WTC11 (cell line): Measurements from ENCODE around the gene BDKRB2.

ENCODE experiments used
- CBFB ChIP-seq: sonication (generic); formaldehyde crosslinking; IDR thresholded peaks from 2 replicates; pipeline ENCODE4 v1.8.1; 2022; ENCODE audit warnings: mild to moderate bottlenecking, low read depth, missing genetic modification reagents
- CREB1 ChIP-seq: sonication (generic); formaldehyde crosslinking; IDR thresholded peaks from 2 replicates; pipeline ENCODE4 v1.8.0; 2023; ENCODE audit warnings: mild to moderate bottlenecking, missing genetic modification reagents
- FOXK1 ChIP-seq: sonication (generic); formaldehyde crosslinking; IDR thresholded peaks from 2 replicates; pipeline ENCODE4 v1.8.0; 2022; ENCODE audit warnings: mild to moderate bottlenecking, moderate library complexity, missing genetic modification reagents
- ZNF423 ChIP-seq: fragments of 250-450 bp; sonication (Bioruptor Pico); IDR thresholded peaks from 2 replicates; pipeline ENCODE4 v2.1.2; 2022; ENCODE audit warnings: mild to moderate bottlenecking, moderate library complexity
- TF ChIP-seq, protein P1 (sequence below): fragments of 200-600 bp; IDR thresholded peaks from 2 replicates; pipeline ENCODE4 v1.8.0; 2022; ENCODE audit warnings: antibody characterized with exemption
- TF ChIP-seq, protein P2 (sequence below): fragments of 250-450 bp; sonication (Bioruptor Pico); IDR thresholded peaks from 2 replicates; pipeline ENCODE4 v1.8.0; 2021; ENCODE audit warnings: mild to moderate bottlenecking
- TF ChIP-seq, protein P3 (sequence below): fragments of 250-450 bp; sonication (Bioruptor Pico); IDR thresholded peaks from 2 replicates; pipeline ENCODE4 v1.9.0; 2021; ENCODE audit warnings: moderate library complexity, mild to moderate bottlenecking, inconsistent platforms, borderline replicate concordance
- TF ChIP-seq, protein P4 (sequence below): sonication (generic); formaldehyde crosslinking; IDR thresholded peaks from 2 replicates; pipeline ENCODE4 v1.8.0; 2023; ENCODE audit warnings: missing genetic modification reagents, mild to moderate bottlenecking, borderline replicate concordance
- TF ChIP-seq, protein P5 (sequence below): sonication (generic); formaldehyde crosslinking; IDR thresholded peaks from 2 replicates; pipeline ENCODE4 v1.8.1; 2023; ENCODE audit warnings: mild to moderate bottlenecking, missing genetic modification reagents, borderline replicate concordance
- TF ChIP-seq, protein P6 (sequence below): sonication (generic); formaldehyde crosslinking; IDR thresholded peaks from 2 replicates; pipeline ENCODE4 v1.8.1; 2023; ENCODE audit warnings: mild to moderate bottlenecking, moderate library complexity, missing genetic modification reagents

DNA sequence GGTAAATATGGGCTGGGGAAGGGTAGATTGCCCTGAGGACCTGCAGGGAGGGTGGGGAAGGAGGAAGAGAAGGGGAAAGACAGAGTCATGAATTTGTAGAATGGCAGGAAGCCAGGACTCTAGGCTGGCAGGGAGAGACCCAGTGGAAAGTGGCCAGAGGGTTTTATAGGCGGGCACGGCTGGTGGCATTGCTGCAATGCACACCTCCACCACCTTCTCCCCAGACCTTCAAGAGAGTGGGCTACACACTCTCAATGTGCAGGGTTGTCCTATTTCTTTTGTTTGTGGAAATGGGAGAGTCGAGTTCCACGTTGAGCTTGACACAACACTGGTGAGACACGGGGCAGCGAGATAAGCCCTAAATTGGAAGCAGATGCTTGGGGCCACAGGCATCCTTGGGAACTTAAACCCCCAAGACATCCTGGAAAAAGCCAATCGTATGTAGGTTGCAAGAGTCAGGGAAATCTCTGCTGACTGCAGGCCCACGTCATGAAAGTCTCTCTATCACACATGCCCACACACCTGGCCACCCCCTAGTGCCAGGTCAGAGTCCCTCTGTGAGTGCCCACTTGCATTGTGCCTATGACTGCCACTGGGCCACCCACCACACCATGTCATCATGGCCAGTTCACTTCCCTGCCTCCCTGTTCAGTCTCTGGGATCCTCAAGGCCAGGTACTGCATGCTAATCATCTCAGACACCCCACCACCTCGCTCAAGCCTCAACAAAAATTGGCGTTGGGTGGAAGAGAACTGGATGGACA, 38.0 kb upstream of the BDKRB2 start:
- TF ChIP-seq, protein P1, sequence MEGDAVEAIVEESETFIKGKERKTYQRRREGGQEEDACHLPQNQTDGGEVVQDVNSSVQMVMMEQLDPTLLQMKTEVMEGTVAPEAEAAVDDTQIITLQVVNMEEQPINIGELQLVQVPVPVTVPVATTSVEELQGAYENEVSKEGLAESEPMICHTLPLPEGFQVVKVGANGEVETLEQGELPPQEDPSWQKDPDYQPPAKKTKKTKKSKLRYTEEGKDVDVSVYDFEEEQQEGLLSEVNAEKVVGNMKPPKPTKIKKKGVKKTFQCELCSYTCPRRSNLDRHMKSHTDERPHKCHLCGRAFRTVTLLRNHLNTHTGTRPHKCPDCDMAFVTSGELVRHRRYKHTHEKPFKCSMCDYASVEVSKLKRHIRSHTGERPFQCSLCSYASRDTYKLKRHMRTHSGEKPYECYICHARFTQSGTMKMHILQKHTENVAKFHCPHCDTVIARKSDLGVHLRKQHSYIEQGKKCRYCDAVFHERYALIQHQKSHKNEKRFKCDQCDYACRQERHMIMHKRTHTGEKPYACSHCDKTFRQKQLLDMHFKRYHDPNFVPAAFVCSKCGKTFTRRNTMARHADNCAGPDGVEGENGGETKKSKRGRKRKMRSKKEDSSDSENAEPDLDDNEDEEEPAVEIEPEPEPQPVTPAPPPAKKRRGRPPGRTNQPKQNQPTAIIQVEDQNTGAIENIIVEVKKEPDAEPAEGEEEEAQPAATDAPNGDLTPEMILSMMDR: no peak
- TF ChIP-seq, protein P2, sequence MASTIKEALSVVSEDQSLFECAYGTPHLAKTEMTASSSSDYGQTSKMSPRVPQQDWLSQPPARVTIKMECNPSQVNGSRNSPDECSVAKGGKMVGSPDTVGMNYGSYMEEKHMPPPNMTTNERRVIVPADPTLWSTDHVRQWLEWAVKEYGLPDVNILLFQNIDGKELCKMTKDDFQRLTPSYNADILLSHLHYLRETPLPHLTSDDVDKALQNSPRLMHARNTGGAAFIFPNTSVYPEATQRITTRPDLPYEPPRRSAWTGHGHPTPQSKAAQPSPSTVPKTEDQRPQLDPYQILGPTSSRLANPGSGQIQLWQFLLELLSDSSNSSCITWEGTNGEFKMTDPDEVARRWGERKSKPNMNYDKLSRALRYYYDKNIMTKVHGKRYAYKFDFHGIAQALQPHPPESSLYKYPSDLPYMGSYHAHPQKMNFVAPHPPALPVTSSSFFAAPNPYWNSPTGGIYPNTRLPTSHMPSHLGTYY: no peak
- TF ChIP-seq CREB1 (CRISPR knock-in tag) (no peak), CBFB (no peak), FOXK1 (CRISPR knock-in tag) (no peak), ZNF423 (CRISPR knock-in tag) (no peak)
- TF ChIP-seq, protein P3, sequence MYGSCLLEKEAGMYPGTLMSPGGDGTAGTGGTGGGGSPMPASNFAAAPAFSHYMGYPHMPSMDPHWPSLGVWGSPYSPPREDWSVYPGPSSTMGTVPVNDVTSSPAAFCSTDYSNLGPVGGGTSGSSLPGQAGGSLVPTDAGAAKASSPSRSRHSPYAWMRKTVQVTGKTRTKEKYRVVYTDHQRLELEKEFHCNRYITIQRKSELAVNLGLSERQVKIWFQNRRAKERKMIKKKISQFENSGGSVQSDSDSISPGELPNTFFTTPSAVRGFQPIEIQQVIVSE (CRISPR knock-in tag): no peak
- TF ChIP-seq, protein P4, sequence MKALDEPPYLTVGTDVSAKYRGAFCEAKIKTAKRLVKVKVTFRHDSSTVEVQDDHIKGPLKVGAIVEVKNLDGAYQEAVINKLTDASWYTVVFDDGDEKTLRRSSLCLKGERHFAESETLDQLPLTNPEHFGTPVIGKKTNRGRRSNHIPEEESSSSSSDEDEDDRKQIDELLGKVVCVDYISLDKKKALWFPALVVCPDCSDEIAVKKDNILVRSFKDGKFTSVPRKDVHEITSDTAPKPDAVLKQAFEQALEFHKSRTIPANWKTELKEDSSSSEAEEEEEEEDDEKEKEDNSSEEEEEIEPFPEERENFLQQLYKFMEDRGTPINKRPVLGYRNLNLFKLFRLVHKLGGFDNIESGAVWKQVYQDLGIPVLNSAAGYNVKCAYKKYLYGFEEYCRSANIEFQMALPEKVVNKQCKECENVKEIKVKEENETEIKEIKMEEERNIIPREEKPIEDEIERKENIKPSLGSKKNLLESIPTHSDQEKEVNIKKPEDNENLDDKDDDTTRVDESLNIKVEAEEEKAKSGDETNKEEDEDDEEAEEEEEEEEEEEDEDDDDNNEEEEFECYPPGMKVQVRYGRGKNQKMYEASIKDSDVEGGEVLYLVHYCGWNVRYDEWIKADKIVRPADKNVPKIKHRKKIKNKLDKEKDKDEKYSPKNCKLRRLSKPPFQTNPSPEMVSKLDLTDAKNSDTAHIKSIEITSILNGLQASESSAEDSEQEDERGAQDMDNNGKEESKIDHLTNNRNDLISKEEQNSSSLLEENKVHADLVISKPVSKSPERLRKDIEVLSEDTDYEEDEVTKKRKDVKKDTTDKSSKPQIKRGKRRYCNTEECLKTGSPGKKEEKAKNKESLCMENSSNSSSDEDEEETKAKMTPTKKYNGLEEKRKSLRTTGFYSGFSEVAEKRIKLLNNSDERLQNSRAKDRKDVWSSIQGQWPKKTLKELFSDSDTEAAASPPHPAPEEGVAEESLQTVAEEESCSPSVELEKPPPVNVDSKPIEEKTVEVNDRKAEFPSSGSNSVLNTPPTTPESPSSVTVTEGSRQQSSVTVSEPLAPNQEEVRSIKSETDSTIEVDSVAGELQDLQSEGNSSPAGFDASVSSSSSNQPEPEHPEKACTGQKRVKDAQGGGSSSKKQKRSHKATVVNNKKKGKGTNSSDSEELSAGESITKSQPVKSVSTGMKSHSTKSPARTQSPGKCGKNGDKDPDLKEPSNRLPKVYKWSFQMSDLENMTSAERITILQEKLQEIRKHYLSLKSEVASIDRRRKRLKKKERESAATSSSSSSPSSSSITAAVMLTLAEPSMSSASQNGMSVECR (CRISPR knock-in tag): no peak
- TF ChIP-seq, protein P5, sequence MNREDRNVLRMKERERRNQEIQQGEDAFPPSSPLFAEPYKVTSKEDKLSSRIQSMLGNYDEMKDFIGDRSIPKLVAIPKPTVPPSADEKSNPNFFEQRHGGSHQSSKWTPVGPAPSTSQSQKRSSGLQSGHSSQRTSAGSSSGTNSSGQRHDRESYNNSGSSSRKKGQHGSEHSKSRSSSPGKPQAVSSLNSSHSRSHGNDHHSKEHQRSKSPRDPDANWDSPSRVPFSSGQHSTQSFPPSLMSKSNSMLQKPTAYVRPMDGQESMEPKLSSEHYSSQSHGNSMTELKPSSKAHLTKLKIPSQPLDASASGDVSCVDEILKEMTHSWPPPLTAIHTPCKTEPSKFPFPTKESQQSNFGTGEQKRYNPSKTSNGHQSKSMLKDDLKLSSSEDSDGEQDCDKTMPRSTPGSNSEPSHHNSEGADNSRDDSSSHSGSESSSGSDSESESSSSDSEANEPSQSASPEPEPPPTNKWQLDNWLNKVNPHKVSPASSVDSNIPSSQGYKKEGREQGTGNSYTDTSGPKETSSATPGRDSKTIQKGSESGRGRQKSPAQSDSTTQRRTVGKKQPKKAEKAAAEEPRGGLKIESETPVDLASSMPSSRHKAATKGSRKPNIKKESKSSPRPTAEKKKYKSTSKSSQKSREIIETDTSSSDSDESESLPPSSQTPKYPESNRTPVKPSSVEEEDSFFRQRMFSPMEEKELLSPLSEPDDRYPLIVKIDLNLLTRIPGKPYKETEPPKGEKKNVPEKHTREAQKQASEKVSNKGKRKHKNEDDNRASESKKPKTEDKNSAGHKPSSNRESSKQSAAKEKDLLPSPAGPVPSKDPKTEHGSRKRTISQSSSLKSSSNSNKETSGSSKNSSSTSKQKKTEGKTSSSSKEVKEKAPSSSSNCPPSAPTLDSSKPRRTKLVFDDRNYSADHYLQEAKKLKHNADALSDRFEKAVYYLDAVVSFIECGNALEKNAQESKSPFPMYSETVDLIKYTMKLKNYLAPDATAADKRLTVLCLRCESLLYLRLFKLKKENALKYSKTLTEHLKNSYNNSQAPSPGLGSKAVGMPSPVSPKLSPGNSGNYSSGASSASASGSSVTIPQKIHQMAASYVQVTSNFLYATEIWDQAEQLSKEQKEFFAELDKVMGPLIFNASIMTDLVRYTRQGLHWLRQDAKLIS (CRISPR knock-in tag): no peak
- TF ChIP-seq, protein P6, sequence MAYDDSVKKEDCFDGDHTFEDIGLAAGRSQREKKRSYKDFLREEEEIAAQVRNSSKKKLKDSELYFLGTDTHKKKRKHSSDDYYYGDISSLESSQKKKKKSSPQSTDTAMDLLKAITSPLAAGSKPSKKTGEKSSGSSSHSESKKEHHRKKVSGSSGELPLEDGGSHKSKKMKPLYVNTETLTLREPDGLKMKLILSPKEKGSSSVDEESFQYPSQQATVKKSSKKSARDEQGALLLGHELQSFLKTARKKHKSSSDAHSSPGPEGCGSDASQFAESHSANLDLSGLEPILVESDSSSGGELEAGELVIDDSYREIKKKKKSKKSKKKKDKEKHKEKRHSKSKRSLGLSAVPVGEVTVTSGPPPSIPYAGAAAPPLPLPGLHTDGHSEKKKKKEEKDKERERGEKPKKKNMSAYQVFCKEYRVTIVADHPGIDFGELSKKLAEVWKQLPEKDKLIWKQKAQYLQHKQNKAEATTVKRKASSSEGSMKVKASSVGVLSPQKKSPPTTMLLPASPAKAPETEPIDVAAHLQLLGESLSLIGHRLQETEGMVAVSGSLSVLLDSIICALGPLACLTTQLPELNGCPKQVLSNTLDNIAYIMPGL (CRISPR knock-in tag): no peak
